ENCODE results near the gene IRF4. TPM values are rescaled to one million over a fixed set of nuclear protein-coding genes. Genes with fewer than 3 reads are reported as not detected.
A peak's percentile ranks its signal among the peaks of the same experiment; 100 is the strongest.

Gene IRF4
- total RNA-seq, 2 donors from 2014 or later = 112 to 388 TPM

DNA sequence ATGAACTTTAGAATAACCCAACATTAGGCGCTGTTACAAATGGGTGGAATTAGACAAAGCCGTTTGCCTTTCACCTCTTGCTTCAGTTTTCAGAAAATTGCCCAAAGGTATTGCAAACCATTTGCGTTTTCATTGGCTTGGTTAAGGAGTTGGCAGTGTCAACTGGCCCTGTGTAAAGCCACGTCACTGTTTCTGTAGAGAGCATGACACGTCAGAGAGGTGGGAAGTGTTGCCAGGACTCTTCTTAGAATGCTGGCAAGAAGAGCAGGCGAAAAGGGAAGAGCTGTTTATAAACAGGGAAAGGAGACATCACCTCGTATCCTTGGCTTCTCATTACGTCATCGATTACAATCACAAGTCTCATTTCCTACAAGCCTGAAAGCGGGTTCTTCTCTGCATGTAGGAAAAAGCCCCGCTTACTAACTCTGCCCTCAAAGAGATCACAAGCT is 4.2 kb upstream of the IRF4 start:
- Mint-ChIP-seq H3K4me3 (no peak overlapping the region), H3K27me3 (peaks cover 5 to 23% of the 10 kb centered on the region in 2 donors), H3K9me3 (no peaks in the 10 kb centered on the region), H3K27ac (no peak overlapping the region), H3K36me3 (no peaks in the 10 kb centered on the region), H3K4me1 (ENCODE audit: low read depth in 2 of 2) (peaks cover 21 to 29% of the 10 kb centered on the region in 2 donors)
- DNase-seq (ENCODE audit: low spot score) = no peak
- ATAC-seq = no peak

DNA sequence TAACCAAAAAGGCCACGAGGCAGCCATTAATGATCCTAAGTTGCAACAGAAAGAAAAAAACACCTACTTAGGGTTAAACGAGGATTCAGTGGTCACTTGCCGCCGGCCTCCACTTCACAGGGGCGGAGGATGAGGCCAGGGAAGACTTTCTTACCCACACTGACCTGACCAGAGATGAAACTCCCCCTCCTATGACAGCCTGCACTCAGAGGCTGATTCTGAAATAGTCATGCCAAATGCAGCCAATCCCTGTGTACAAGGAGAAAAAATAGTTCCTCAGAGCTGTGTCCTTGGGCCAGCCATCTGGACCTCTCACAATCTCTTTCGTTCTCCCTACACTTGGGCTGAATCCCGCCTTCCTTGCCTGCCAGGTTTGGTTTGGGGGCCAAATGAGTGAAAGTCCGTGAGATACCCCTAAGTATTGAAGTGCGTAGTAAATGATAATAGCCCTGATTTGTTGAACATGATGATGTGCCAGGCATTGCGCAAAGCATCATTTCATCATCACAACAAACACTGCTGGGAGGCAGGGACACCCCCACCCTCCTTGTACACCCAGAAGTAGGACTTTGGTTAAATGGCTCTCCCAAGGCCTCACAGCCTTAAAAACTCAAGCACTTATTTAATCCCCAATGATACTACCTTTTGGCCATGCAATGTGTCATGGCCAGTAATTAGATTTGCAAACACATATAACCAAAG is 3.2 kb upstream of the IRF4 start:
- Mint-ChIP-seq H3K27ac (peak overlapping the region; percentile 59 to 85), H3K27me3 (peaks cover 5 to 23% of the 10 kb centered on the region in 2 donors), H3K9me3 (no peaks in the 10 kb centered on the region), H3K4me1 (ENCODE audit: low read depth in 2 of 2) (peaks cover 29% of the 10 kb centered on the region in 2 donors), H3K36me3 (no peaks in the 10 kb centered on the region), H3K4me3 (peak overlapping the region; percentile 86)
- DNase-seq (ENCODE audit: low spot score) (no peak), ATAC-seq (no peak)

DNA sequence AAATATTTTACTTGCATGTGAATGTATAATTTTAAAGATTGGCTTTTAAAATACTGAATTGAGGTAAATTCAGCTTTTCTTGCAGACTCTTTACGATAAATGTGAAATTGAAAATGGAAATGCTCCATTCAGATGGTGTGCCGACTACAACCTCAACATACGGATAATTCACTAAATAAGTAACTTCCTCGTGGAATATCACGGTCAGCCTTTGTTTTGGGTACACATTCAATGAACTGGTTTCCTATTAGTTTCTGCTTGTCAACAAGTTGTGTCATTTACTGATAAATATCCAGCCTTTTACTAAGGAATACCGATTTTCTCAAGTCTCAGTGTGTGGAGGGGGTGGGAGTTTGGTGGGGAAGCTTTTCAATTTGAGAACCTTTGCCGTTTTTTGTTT is 2.4 kb upstream of the IRF4 start:
- peaks cover 13 to 23% of the 10 kb centered on the region in 2 donors for H3K27me3 Mint-ChIP-seq
- peaks cover 8% of the 10 kb centered on the region for H3K36me3 Mint-ChIP-seq
- H3K27ac Mint-ChIP-seq = peak overlapping the region; percentile 84 to 85

GRCh38 chr6:389622-390021 is 1.9 kb upstream of the IRF4 start:
- DNase-seq (ENCODE audit: low spot score) (no peak), ATAC-seq (peak in 1 of 2 donors; percentile 64)
- Mint-ChIP-seq H3K9me3 (no peaks in the 10 kb centered on the region), H3K36me3 (peaks cover 9% of the 10 kb centered on the region), H3K27me3 (peaks cover 13 to 21% of the 10 kb centered on the region in 2 donors), H3K4me1 (ENCODE audit: low read depth in 2 of 2) (peaks cover 34 to 40% of the 10 kb centered on the region in 2 donors), H3K27ac (peak overlapping the region; percentile 84 to 85), H3K4me3 (peak overlapping the region; percentile 86)

More for the DNA sequence above, 2.4 kb upstream of the IRF4 start:
- H3K9me3 Mint-ChIP-seq = no peaks in the 10 kb centered on the region
- ATAC-seq = no peak
- peak overlapping the region; percentile 86 for H3K4me3 Mint-ChIP-seq
- peaks cover 33 to 37% of the 10 kb centered on the region in 2 donors for H3K4me1 Mint-ChIP-seq (ENCODE audit: low read depth in 2 of 2)
- DNase-seq (ENCODE audit: low spot score) = no peak

DNA sequence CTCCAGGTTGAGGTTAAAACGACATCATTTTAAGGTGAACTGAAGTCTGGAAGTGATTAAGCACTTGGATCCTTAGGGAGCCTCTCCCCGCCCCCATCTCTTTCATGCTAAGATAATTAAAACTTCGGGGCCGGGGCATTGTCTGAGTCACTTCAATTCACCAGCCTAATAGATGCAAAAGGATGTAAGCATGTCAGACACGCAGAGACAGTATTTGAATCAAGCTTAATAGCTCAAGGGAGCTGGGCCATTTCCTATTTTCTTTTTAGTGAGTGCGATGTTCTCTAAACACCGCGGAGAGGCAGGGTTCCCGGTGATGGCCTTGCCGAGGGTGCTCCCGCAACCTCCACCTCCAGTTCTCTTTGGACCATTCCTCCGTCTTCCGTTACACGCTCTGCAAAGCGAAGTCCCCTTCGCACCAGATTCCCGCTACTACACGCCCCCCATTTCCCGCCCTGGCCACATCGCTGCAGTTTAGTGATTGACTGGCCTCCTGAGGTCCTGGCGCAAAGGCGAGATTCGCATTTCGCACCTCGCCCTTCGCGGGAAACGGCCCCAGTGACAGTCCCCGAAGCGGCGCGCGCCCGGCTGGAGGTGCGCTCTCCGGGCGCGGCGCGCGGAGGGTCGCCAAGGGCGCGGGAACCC is 516 bp upstream of the IRF4 start:
- H3K4me3 Mint-ChIP-seq = peak overlapping the region; percentile 86

GRCh38 chr6:392441-393390 is 1.2 kb downstream of the IRF4 start:
- Mint-ChIP-seq H3K4me3 (peak overlapping the region; percentile 86), H3K4me1 (ENCODE audit: low read depth in 2 of 2) (peaks cover 48 to 61% of the 10 kb centered on the region in 2 donors), H3K9me3 (no peaks in the 10 kb centered on the region), H3K27ac (peak overlapping the region in 1 of 2 donors; percentile 85), H3K36me3 (peaks cover 29% of the 10 kb centered on the region), H3K27me3 (peaks cover 13 to 18% of the 10 kb centered on the region in 2 donors)
- DNase-seq (ENCODE audit: low spot score) (no peak), ATAC-seq (peak; percentile 2 to 22)

More for the DNA sequence above, 516 bp upstream of the IRF4 start:
- peak overlapping the region; percentile 84 to 85 for H3K27ac Mint-ChIP-seq
- ATAC-seq (peak in 1 of 2 donors; percentile 62), DNase-seq (ENCODE audit: low spot score) (peak; percentile 79)
- peaks cover 18% of the 10 kb centered on the region for H3K36me3 Mint-ChIP-seq
- H3K27me3 Mint-ChIP-seq = peaks cover 13 to 21% of the 10 kb centered on the region in 2 donors
- H3K4me1 Mint-ChIP-seq (ENCODE audit: low read depth in 2 of 2) = peaks cover 41 to 50% of the 10 kb centered on the region in 2 donors
- H3K9me3 Mint-ChIP-seq = no peaks in the 10 kb centered on the region

GRCh38 chr6:393391-394221 is 2.1 kb downstream of the IRF4 start:
- H3K36me3 Mint-ChIP-seq = peaks cover 30% of the 10 kb centered on the region
- H3K4me1 Mint-ChIP-seq (ENCODE audit: low read depth in 2 of 2) = peaks cover 44 to 59% of the 10 kb centered on the region in 2 donors
- peak overlapping the region; percentile 84 to 85 for H3K27ac Mint-ChIP-seq
- peaks cover 10 to 14% of the 10 kb centered on the region in 2 donors for H3K27me3 Mint-ChIP-seq
- ATAC-seq = no peak
- no peak for DNase-seq (ENCODE audit: low spot score)
- peak overlapping the region; percentile 96 for H3K4me3 Mint-ChIP-seq
- H3K9me3 Mint-ChIP-seq = no peaks in the 10 kb centered on the region

DNA sequence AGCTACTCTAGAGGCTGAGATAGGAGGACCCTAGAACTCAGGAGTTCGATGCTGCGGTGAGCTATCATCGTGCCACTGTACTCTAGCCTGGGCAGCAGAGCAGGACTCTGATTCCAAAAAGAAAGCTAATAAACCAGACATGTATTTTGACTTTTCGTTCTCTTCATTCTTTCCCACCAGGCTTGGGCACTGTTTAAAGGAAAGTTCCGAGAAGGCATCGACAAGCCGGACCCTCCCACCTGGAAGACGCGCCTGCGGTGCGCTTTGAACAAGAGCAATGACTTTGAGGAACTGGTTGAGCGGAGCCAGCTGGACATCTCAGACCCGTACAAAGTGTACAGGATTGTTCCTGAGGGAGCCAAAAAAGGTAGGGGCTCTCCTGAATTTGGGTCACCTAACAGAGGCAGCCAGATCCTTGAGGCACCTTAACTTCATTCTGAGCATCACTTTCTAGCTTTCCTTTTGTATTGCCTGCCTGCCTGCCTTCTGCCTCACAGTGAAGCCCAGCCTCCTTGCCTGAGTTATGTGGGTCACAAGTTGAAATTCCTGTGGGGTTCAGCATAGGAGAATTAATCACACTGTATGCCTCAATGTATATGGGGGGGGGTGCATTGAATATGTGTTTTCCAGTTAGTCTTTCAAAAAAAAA is 3.2 kb downstream of the IRF4 start:
- DNase-seq (ENCODE audit: low spot score) (no peak), ATAC-seq (no peak)
- Mint-ChIP-seq H3K4me1 (ENCODE audit: low read depth in 2 of 2) (peaks cover 39 to 48% of the 10 kb centered on the region in 2 donors), H3K27ac (peak overlapping the region in 1 of 2 donors; percentile 85), H3K9me3 (no peaks in the 10 kb centered on the region), H3K4me3 (peak overlapping the region; percentile 96), H3K36me3 (peaks cover 30% of the 10 kb centered on the region), H3K27me3 (peaks cover 7 to 8% of the 10 kb centered on the region in 2 donors)

DNA sequence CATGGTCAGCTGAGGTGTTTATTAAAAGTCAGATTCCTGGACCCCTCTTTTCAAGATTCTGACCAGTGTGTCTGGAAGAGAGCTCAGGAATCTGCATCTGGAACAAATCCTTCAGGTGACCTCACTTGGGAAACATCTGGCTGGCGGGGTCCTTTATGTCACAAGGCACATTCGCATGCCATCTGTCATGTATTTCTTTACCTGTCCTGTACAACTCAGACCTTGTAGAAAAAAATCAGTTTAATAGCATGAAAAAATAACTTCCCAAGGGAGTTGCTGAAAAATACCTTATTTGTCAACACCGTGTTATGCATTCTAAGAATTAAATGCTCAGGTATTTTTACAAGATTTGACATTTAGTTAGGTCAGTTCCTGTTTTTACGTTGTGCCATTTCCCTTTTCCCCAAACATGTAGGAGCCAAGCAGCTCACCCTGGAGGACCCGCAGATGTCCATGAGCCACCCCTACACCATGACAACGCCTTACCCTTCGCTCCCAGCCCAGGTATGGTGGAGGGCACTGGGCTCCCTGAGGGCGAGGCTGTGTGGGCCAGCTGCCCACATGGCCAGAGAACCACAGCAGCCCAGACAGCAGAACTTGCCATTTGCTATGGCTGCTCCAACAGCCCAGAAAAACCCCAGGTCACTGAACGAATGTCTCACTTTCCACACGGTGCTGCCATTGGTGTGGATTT is 4.0 kb downstream of the IRF4 start:
- DNase-seq (ENCODE audit: low spot score) = no peak
- Mint-ChIP-seq H3K4me3 (peak overlapping the region; percentile 96), H3K36me3 (peaks cover 30% of the 10 kb centered on the region), H3K9me3 (no peaks in the 10 kb centered on the region), H3K27ac (peak overlapping the region in 1 of 2 donors; percentile 16), H3K27me3 (peaks cover 7 to 8% of the 10 kb centered on the region in 2 donors), H3K4me1 (ENCODE audit: low read depth in 2 of 2) (peaks cover 36 to 42% of the 10 kb centered on the region in 2 donors)
- ATAC-seq = no peak

GRCh38 chr6:396126-396520 is 4.6 kb downstream of the IRF4 start:
- H3K36me3 Mint-ChIP-seq = peaks cover 33% of the 10 kb centered on the region
- peak overlapping the region; percentile 96 for H3K4me3 Mint-ChIP-seq
- peak overlapping the region in 1 of 2 donors; percentile 16 for H3K27ac Mint-ChIP-seq
- DNase-seq (ENCODE audit: low spot score) = no peak
- peaks cover 32 to 38% of the 10 kb centered on the region in 2 donors for H3K4me1 Mint-ChIP-seq (ENCODE audit: low read depth in 2 of 2)
- no peak for ATAC-seq
- H3K9me3 Mint-ChIP-seq = no peaks in the 10 kb centered on the region
- peaks cover 7 to 8% of the 10 kb centered on the region in 2 donors for H3K27me3 Mint-ChIP-seq

DNA sequence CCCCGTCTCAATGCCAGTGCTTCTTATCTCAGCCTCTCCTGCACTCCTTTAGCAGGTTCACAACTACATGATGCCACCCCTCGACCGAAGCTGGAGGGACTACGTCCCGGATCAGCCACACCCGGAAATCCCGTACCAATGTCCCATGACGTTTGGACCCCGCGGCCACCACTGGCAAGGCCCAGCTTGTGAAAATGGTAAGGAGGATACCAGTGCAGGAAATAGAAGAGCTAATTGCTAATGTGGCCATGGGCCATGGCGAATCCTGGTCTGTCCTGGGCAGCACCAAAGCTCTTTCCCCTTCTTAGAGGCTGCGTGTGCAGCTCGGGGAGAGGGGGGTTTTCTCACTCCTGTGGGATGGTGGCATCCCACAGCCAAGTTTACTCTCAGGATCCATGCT is 5.5 kb downstream of the IRF4 start:
- Mint-ChIP-seq H3K9me3 (no peaks in the 10 kb centered on the region), H3K4me3 (peak overlapping the region; percentile 63), H3K27me3 (peaks cover 7 to 8% of the 10 kb centered on the region in 2 donors), H3K27ac (no peak overlapping the region), H3K36me3 (peaks cover 37% of the 10 kb centered on the region), H3K4me1 (ENCODE audit: low read depth in 2 of 2) (peaks cover 34 to 37% of the 10 kb centered on the region in 2 donors)
- DNase-seq (ENCODE audit: low spot score) = no peak
- ATAC-seq = no peak

- no peaks in the 10 kb centered on the region for H3K9me3 Mint-ChIP-seq
- H3K36me3 Mint-ChIP-seq = peaks cover 42% of the 10 kb centered on the region
- no peak overlapping the region for H3K27ac Mint-ChIP-seq
- H3K4me1 Mint-ChIP-seq (ENCODE audit: low read depth in 2 of 2) = peaks cover 31 to 42% of the 10 kb centered on the region in 2 donors
- peak overlapping the region; percentile 63 for H3K4me3 Mint-ChIP-seq
- no peak for DNase-seq (ENCODE audit: low spot score)
- ATAC-seq = no peak
- peaks cover 7 to 8% of the 10 kb centered on the region in 2 donors for H3K27me3 Mint-ChIP-seq
Measured at GRCh38 chr6:397604-398003, 6.1 kb downstream of the IRF4 start.

Measured in natural killer cell treated with Interleukin-12 subunit alpha and Interleukin-12 subunit beta and Interleukin-15 and Interleukin-18, amount 100 ng/mL, for 72 hours (primary cell).